Left hindlimb (tissue), 1 donor: ENCODE measurements around the gene FOLR3.
"Not testable (repeated sequence)": the region's sequence is repeated elsewhere in the genome, so short reads cannot be mapped to it uniquely, and the experiment has no call there.

Source experiments
- DNase-seq: peaks from one replicate; pipeline ENCODE4 v3.0.0-alpha.2; 2018

The FOLR3 gene

DNA sequence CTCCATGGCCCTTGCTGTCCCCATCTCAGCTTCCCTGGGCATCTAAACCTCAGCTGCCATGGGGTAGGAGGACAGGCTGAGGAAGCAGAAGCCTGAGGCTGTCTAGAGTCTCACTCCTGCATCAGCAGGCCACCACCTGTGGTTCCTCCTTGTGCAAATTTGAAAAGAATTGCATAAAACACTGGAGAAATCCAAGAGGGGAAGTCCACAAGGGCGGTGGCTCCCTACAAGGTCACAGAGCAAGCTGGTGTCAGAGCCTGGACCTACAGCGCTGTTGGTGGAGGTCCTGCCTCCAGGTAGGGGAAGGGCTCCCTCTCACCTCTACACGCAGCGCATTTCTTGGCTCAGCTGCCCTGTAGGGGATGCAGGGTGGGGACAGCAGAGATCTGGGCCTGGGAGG, at the start of gene FOLR3:
Gene FOLR3 (plus strand): TSS at position 253 of the 400 bp plus-strand sequence. CDS start 228 bp downstream, outside the sequence.
- not testable (repeated sequence) for DNase-seq

DNA sequence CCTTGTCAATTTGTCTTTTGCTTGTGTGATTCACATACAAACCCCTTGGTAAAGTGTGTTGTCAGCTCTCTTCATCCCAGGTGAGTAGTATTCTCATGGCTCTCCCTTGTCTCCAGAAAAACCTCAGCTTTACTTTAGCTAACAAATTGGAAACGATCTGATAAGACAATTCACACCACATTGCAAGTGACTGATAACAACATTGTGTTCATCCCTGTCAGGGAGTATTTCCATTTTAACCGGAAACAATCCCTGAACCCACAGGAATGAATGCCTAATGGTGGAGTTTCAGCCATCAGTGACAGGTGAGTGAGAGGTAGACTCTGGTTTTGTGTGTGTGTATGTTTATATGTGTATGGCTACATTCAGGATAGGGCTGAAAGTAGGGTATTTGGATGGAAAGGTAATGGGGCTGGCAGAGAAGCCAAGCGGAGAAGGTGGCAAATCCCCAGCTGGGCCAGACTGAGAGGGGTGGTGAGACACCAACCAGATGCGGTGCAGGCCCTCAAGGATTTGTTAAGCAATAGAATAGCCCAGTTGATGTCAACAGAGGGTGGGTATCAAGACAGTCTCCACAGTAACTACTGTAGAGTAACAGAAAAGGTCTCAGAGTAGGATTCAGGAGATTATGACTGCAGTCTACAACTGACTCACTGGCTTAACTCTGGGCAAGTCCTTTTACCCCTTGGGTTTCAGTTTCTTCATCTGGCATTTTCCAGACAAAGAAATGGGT, 47.3 kb upstream of the FOLR3 start:
- DNase-seq = no peak

GRCh38 chr11:72091292-72091691, 44.2 kb upstream of the FOLR3 start:
- DNase-seq = peak; percentile 63

GRCh38 chr11:72098741-72099140, 36.8 kb upstream of the FOLR3 start:
- no peak for DNase-seq

DNA sequence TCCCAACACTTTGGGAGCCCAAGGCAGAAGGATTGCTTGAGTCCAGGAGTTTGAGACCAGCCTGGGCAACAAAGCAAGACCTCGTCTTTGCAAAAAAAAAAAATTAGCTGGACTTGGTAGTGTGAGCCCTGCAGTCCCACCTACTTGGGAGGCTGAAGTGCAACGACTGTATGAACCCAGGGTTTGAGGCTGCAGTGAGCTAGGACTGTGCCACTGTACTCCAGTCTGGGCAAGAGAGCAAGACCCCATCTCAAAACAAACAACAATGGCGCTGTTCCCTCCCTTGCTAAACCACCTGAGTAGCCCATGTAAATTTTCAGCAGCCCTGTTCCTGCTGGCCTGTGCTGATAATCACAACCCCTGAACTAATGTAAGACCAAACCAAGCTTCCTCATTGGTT, 35.5 kb upstream of the FOLR3 start:
- DNase-seq = no peak

- peak; percentile 29 for DNase-seq
These were observed 35.1 kb upstream of the FOLR3 start for GRCh38 chr11:72100462-72100861.

DNA sequence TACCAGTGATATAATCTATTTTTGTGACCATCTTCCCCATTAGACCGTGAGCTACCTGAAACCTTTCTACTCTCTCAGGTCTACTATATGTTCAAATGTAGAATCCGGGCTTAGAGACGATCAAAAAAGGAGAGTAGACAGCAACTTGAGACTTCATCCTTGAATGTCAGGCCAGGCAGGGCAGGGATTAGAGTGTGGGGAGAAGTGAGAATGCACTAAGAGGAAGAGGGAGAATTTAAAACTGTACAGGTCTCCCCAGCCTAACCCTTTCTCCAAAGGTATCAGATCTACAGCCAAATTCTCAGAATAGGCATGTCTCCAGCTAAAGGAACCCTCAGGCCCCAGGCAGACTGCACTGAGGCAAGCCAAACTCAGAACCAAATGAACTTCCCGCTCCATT, 33.4 kb upstream of the FOLR3 start:
- DNase-seq = no peak

GRCh38 chr11:72102631-72102945, 32.9 kb upstream of the FOLR3 start:
- DNase-seq = no peak

DNA sequence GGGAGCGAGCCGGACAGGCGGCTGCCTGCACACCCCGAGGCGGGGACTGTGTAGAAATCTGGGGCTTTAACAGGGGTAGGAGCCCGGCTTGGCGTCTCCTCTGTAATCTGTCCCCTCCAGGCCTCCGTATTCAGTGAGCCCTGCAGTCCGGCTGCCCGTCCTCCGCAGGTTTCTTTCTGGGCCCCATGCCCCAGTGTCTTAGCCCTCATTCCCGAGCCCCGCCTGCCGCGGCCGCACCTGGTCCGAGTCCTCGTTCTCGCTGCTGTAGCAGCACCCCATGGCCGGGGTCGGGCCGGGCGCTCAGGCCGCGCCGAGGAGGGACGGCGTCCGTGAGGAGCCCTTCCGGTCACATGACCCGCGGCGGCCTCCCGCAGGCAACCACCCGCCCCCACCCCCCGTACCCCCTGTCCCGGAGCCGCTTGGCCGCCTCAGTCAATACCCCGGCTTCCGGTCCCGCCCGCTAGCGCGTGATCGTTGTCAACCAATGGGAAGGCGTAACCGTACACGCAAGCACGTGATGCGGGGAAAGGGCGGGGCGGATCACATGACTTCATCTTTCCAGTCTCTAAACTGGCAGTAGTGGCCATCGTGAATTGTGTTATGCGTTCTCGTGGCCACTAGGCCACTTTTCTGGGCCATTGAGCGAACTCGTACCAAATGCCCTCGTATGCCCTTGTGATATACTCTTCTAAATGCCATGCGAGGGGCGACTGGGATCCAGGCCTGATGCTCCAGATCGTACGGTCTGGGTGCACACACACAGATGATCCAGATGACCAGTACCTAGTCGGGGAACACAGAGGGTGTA, 32.4 kb upstream of the FOLR3 start, which contains the start of gene LAMTOR1:
Gene LAMTOR1 (minus strand): TSS at position 352 of the 808 bp plus-strand sequence. CDS start 73 bp downstream, at position 279.
- peak; percentile 99 for DNase-seq

- no peak for DNase-seq
These were observed 31.8 kb upstream of the FOLR3 start for GRCh38 chr11:72103754-72104167.

DNA sequence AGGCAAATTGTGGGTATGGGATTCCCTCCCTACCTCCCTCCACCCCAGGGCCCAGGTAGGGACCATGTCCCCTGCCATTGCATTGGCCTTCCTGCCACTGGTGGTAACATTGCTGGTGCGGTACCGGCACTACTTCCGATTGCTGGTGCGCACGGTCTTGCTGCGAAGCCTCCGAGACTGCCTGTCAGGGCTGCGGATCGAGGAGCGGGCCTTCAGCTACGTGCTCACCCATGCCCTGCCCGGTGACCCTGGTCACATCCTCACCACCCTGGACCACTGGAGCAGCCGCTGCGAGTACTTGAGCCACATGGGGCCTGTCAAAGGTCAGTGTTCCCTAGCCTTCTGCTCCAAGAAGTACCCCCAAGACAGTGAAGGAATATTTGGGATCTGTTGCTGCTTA, 29.6 kb upstream of the FOLR3 start, which contains the start of gene TOMT:
Gene TOMT (plus strand): TSS at position 37 of the 400 bp plus-strand sequence. CDS start 28 bp downstream, at position 65.
- no peak for DNase-seq

GRCh38 chr11:72111300-72112142, 24.0 kb upstream of the FOLR3 start:
- DNase-seq = no peak

DNA sequence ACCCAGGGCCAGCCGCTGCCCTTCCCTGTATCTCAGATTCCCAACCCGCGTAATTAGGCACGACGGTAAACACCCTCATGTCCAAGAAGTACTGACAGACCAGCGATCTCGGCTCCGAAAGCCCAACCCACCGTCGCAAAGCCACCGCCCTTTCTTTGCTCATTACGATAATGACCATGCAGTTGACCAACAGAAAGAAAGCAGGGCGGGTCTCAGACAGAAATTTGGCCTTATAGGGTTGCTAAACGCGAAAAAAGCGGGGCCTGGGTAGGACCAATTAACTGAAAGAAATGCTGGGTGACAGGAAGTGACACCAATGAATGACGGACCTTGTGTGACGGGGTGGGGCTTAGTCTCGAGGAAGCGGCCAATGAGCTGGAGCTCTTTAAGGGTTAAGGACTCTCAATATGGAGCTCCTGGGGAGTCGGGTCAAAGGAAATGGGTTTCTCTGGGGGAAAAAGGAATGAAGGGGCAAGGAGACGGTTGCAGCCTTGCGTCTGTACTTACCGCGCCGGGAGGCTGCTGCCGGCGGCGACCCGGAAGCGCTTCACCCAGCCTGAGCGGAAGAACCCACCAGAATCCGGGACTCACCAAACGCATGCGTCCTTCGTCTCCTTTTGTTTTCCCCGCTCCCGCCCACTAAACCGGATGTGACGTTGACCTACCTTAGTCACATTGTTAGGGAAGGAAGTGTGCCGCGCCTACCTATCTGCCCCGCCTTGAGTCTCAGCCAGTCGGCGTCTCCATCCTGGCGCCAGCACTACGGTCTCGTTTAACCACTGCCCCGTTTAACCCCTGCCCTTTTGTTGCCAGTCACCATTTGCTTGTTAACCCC, 23.2 kb upstream of the FOLR3 start, which contains the start of gene ANAPC15:
Gene ANAPC15 (minus strand): TSS at position 553 of the 835 bp plus-strand sequence. CDS start 1,419 bp downstream, outside the sequence.
- DNase-seq = peak; percentile 99

- DNase-seq = no peak
These were observed 22.3 kb upstream of the FOLR3 start for GRCh38 chr11:72112978-72113808.

- DNase-seq = no peak
These were observed 21.0 kb upstream of the FOLR3 start for GRCh38 chr11:72114570-72114969.

GRCh38 chr11:72116019-72116755, 19.3 kb upstream of the FOLR3 start:
- no peak for DNase-seq

DNA sequence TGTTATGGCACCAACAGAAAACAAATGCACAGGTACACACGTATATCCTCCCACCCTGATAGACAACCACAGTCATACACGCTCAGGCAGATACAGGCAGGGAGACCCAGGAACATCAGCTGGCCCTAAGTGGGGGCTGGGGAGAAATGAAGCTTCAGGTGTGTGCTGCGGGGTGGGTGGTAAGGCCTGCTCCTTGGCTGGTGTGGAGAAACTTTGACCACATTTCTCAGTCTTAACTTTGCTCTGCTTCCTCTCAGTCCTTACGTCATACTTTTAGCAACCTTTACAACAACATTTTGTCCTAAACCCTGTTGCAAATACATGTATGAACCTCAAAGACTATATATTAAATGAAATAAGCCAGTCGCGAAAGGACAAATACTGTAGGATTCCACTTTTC, 16.3 kb upstream of the FOLR3 start:
- DNase-seq = no peak

DNA sequence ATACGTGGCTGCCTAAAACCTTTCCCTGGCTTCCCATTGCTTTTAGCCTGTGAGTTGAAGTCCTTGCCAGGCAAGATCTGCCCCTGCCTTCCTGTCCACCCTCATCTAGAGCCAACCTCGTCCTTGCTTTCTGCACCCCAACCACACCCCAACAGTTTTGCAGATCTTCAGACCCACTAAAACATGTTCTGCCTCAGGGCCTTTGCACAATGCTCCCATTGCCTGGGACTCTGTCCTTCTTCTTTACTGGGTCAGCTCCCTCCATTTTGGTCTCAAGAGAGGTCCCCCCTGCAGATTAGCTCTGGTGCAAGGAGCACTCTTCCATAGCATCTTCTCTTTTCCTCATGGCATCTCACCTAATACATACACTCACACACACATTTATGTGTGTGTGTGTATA, 14.6 kb upstream of the FOLR3 start:
- no peak for DNase-seq

DNA sequence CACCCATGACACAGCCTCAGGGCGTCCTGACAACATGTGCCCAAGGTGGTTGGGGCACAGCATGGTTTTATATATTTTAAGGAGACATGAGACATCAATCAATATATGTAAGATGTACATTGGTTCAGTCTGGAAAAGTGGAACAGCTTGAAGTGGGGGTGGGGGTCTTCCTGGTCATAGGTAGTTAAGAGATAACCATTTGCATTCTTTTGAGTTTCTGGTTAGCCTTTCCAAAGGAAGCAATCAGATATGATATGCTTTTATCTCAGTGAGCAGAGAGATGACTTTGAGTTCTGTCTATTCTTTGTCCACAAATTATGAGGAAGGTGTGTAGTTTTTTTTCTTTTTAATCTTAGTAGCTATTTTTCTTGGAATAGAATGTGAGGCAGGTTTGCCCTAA, 12.9 kb upstream of the FOLR3 start:
- no peak for DNase-seq

- no peak for DNase-seq
These were observed 12.3 kb upstream of the FOLR3 start for GRCh38 chr11:72123117-72123653.
